ENCODE data around the gene C10orf120.

C10orf120 gene

GRCh38 chr10:122699796-122700455 is at the start of gene C10orf120:
TSS of gene C10orf120 (minus strand) at chr10:122699846. CDS start at chr10:122699790, 56 bp downstream.
- DNase-seq (ENCODE audit: low read depth in 2 of 2) = no peak

DNA sequence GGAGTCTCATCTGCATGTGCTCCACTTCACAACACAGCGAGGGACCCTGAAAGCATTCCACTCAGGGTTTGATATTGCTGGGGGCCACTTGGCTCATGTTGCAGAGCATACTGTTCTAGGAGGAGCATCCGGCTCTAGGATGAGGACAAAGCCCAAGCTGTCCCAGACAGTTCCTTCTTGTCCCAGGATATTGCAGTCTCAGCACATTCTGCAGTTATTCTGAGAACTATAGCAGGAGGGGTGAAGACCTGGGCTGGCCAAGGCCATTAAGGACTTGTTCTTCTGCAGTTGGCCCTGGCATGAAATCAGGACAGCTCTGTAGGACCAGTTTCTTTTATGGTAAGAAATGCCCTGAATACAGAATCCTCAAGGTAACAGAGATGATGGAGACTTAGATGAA is 48.9 kb upstream of the C10orf120 start:
- DNase-seq (ENCODE audit: low read depth in 2 of 2) = no peak

- DNase-seq (ENCODE audit: low read depth in 2 of 2) = no peak
Measured at GRCh38 chr10:122746408-122746807, 46.8 kb upstream of the C10orf120 start.

- DNase-seq (ENCODE audit: low read depth in 2 of 2) = no peak
Measured at GRCh38 chr10:122744257-122744656, 44.6 kb upstream of the C10orf120 start.

GRCh38 chr10:122740640-122741039 is 41.0 kb upstream of the C10orf120 start:
- DNase-seq (ENCODE audit: low read depth in 2 of 2) = no peak

- DNase-seq (ENCODE audit: low read depth in 2 of 2) = no peak
Measured at GRCh38 chr10:122738031-122738430, 38.4 kb upstream of the C10orf120 start.

DNA sequence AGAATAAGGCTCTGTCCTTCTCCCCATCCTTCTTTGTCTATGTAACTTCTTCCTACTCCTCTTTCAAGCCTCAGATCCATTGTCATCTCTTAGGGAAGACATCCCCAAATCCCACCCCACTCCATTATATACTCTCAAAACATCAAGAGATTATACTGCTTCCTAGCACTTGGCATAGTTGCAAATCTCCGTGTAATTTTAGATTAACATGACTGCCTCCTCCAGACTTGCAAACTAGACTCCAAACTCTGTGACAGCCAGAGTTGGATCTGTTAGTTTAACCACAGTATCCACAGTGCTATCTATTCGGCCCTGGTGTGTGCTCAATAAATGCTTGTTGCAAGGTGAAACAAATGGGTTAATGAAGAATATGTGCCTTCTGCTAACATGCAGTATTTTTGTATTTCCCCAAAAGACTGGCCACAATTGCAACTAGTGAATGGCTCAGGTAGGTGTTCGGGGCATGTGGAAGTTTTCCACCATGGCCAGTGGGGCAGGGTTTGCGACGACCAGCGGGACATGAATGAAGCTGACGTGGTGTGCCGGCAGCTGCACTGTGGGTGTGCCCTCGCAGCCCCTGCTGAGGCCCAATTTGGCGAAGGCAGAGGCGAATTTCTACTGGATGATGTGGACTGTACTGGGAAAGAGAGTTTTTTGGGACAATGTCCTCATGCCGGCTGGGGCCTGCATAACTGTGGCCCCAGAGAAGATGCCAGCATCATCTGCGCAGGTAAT is 34.5 kb upstream of the C10orf120 start:
- DNase-seq (ENCODE audit: low read depth in 2 of 2) = no peak

DNA sequence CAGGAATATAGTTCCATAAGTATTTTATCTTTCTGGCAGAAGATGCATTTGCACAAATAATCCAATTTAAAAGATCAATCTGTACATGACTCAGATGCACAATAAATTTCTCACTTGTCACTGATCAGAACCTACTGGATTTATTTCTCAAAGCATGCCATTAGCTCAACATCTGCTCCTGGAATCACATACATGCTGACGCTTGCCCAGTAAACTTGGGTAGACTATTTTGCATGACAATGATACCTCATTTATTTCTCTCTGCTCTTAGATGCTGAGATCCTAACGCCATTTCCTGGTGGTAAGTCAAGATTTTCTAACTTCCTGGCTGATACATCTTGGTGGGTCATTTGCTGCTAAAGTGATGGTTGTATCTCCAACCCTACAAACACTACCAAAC is 33.8 kb upstream of the C10orf120 start:
- no peak for DNase-seq (ENCODE audit: low read depth in 2 of 2)

- DNase-seq (ENCODE audit: low read depth in 2 of 2) = no peak
Measured at GRCh38 chr10:122730238-122730637, 30.6 kb upstream of the C10orf120 start.

DNA sequence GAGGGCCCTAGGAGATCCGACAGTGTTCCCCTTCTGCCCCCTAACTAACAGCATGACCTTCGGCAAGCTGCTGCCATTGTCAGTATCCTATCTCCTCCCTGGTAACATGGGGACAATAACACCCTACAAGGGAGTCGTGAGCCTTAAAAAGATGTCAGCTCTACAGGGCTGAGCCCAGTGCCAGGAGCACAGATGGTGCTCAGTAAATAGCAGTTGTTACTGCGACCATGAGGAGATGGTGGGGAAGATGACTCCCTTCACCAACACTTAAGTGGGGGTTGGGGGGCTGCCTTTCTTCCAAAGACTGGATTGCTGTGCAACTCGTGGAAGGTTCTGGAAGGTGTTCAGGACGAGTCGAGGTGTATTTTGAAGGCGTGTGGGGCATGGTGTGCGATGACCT is 29.5 kb upstream of the C10orf120 start:
- DNase-seq (ENCODE audit: low read depth in 2 of 2) = no peak

- no peak for DNase-seq (ENCODE audit: low read depth in 2 of 2)
Measured at GRCh38 chr10:122727426-122727825, 27.8 kb upstream of the C10orf120 start.

- DNase-seq (ENCODE audit: low read depth in 2 of 2) = no peak
Measured at GRCh38 chr10:122725768-122726167, 26.1 kb upstream of the C10orf120 start.

- DNase-seq (ENCODE audit: low read depth in 2 of 2) = no peak
Measured at GRCh38 chr10:122725006-122725405, 25.4 kb upstream of the C10orf120 start.

GRCh38 chr10:122721111-122721510 is 21.5 kb upstream of the C10orf120 start:
- no peak for DNase-seq (ENCODE audit: low read depth in 2 of 2)

- DNase-seq (ENCODE audit: low read depth in 2 of 2) = no peak
Measured at GRCh38 chr10:122716025-122716424, 16.4 kb upstream of the C10orf120 start.

- DNase-seq (ENCODE audit: low read depth in 2 of 2) = no peak
Measured at GRCh38 chr10:122715576-122715975, 15.9 kb upstream of the C10orf120 start.

DNA sequence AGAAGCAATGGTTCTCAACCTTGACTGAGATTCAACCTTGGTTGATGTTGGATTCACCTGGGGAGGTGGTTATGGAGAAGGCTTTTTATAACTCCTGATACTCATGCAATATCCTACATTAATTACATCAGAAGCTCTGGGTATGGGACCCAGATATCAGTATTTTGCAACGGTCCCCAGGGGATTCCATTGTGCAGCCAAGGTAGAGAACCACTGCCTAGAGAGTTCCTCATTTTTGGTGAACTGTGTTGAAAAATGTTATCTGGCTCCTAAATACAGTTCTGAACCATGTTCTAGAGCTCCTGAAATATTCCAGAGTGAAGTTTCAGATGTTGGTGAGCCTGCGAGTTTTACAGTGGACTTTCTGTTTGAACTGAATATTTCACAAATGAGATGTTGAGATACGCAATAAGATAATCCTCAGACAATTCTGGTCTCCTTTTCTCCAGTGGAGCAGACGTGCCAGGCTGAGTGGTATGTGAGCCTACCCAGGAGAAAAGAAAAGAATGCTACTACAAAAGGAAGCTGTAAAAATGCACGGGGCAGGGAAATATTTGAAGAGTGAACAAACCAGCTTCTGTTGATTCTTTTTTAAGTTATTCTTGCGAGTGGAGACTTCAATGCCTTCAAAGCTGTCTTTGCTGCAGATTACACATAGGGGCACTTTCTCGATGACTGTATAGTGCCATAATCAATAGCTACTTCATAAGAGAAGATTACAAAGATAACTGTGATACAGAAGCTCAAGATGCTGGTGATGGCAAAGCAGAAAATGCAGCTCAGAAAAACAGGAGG is 13.6 kb upstream of the C10orf120 start:
- no peak for DNase-seq (ENCODE audit: low read depth in 2 of 2)

GRCh38 chr10:122710576-122710975 is 10.9 kb upstream of the C10orf120 start:
- no peak for DNase-seq (ENCODE audit: low read depth in 2 of 2)

DNA sequence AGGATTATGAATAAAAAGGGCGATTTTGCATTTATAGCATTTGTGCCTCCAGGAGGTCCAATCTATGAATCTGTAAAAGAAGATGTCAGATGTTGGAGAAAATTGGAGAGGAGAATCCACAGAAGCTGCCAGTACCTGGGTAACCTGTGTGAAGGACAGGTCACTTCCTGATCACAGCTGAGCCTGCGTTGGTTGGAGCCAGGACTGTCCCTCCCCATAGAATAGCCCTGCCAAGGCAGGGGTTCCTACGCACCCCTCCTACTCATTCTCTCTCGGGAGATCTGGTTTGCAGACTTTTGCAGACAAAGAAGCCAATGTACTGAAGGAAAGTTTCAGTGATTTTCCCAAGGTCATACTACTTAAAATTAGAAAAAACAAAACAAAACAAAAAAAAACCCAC is 10.3 kb upstream of the C10orf120 start:
- no peak for DNase-seq (ENCODE audit: low read depth in 2 of 2)

DNA sequence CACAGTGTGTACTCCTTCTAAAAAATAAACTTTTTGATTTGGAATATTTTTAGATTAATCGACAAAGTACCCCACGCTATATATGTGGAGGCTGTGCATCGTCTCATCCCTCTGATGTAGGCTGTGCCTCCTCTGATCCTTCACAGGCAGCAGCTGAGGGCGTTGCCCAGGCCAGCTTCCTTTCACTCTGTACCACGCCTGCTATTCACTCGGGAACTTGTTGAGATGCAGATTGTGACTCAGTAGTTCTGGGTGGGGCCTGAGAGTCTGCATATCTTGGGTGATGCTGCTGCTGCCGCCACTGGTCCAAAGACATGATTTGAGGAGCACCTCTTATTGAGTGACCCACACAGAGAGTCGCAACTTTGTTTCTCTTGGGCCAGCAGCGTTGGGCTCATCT is 7.9 kb upstream of the C10orf120 start:
- DNase-seq (ENCODE audit: low read depth in 2 of 2) = no peak

DNA sequence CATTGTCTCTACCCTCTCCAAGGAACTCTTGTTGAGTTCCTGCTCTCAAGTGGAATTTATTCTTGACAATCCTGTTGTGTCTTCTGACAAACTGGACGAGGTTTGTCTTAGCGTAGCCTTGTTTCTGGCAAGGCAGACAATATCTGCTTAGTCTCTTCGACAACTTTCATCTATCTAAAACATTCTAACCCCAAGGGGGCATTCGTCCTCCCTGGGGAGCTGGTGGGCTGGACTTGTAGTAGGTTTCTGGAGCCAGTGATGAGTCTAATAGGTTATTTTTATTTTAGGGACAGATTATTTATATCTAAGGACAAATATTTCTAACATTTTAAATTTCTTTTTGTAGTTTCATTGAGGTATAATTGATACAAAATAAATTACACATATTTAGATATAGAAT is 7.3 kb upstream of the C10orf120 start:
- no peak for DNase-seq (ENCODE audit: low read depth in 2 of 2)

- no peak for DNase-seq (ENCODE audit: low read depth in 2 of 2)
Measured at GRCh38 chr10:122706467-122706866, 6.8 kb upstream of the C10orf120 start.

Data from stimulated activated CD4-positive, alpha-beta T cell treated with anti-CD3 and anti-CD28 coated beads, Interleukin-12 subunit alpha, Interleukin-12 subunit beta, amount 100 ng/mL, for 24 hours (primary cell).